ENCODE measurements around the gene DNAH6.
A peak's percentile ranks its signal among the peaks of the same experiment; 100 is the strongest.
"Not testable (repeated sequence)": the region's sequence is repeated elsewhere in the genome, so short reads cannot be mapped to it uniquely, and the experiment has no call there.

Gene DNAH6, protein sequence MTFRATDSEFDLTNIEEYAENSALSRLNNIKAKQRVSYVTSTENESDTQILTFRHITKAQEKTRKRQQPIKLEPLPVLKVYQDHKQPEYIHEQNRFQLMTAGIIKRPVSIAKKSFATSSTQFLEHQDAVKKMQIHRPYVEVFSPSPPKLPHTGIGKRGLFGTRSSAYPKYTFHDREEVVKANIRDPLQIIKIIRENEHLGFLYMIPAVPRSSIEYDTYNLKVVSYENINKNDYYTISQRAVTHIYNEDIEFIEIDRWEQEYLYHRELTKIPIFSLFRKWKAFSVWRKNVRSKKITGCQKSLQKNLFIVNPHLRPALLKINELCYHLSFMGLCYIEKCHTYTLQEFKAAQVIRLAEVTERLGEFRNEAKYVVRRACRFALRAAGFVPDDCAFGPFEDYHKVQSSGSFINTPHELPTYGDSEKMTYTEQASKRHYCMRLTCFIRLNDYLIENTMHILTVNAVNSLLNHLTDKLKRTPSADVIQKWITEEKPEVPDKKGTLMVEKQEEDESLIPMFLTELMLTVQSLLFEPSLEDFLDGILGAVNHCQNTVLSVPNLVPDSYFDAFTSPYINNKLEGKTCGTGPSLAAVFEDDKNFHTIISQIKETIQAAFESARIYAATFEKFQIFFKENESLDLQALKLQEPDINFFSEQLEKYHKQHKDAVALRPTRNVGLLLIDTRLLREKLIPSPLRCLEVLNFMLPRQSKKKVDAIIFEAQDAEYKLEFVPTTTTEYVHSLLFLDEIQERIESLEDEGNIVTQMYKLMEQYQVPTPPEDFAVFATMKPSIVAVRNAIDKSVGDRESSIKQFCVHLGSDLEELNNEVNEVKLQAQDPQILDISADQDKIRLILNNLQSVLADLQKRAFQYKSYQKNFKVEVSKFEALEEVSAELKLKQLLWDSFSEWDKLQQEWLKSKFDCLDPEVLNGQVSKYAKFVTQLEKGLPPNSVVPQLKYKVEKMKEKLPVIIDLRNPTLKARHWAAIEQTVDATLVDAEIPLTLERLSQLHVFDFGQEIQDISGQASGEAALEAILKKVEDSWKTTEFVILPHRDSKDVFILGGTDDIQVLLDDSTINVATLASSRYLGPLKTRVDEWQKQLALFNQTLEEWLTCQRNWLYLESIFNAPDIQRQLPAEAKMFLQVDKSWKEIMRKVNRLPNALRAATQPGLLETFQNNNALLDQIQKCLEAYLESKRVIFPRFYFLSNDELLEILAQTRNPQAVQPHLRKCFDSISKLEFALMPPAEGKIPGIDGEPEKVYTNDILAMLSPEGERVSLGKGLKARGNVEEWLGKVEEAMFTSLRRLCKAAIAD (N-terminal part only)

DNA sequence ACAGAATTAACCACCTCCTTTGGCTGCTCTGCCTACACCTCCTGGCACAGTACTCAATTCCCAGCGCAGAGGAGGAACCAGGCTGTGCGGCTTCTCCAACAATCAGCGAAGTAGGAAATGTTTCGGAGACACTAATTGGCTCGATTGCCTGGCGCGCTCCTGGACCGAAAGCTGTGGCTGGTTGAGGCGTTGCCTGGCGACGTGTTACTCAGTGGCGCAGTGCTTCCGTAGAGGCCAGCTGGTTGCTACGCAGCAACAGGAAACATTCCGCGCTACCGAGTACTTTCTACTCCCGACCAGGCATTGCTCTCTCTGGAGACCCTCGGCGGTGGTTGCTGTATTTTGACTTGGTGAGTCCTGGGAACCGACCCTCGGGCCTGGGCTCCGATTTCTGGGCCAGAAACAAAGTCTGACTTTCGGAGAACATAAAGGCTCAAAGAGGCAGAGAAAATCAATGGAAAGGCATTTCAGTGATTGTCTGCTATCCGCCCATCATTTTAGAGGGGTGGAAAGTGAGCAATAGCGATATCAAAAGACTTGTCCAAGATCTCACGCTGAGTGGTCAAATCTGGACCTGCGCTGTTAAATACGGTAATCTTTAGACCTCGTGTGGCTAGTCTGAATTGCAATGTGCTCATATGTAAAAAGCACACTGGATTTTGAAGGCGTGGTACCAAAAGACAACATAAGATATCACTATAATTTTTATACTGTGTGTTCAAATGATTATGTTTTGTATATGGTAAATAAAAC lies at the start of gene DNAH6:
DNAH6 (plus strand) TSS at position 265 of the 753 bp plus-strand sequence. CDS start 1,329 bp downstream, outside the sequence.
- peak within 1 kb of the TSS; percentile 67 for H3K4me3 ChIP-seq (ENCODE audit: low read length)
- TF ChIP-seq, protein P1, sequence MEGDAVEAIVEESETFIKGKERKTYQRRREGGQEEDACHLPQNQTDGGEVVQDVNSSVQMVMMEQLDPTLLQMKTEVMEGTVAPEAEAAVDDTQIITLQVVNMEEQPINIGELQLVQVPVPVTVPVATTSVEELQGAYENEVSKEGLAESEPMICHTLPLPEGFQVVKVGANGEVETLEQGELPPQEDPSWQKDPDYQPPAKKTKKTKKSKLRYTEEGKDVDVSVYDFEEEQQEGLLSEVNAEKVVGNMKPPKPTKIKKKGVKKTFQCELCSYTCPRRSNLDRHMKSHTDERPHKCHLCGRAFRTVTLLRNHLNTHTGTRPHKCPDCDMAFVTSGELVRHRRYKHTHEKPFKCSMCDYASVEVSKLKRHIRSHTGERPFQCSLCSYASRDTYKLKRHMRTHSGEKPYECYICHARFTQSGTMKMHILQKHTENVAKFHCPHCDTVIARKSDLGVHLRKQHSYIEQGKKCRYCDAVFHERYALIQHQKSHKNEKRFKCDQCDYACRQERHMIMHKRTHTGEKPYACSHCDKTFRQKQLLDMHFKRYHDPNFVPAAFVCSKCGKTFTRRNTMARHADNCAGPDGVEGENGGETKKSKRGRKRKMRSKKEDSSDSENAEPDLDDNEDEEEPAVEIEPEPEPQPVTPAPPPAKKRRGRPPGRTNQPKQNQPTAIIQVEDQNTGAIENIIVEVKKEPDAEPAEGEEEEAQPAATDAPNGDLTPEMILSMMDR (conservative IDR thresholded peaks at IDR 0.05; ENCODE audit: low read length): no peak
- DNase-seq (ENCODE audit: low read depth): peak; percentile 94

DNA sequence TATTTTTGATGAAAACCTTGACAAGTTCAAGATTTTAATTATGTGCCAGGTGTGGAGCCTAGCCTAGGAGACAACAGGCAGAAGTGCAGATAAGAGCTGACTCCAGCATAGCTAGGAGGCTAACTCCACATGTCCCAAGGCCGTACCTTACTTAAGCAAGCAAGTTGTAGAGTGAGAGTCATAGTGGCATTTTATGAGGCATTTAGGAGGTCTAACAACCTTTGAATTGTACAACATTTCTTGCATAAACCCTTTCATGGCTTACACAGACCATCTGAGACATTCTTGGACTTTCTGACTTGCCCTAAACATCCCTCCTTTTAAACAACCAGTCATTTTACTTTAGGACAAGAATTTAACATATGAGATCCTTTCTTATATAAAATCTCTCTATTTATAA lies 48.9 kb upstream of the DNAH6 start:
- H3K4me3 ChIP-seq (ENCODE audit: low read length): no peak overlapping the region
- DNase-seq (ENCODE audit: low read depth): no peak
- TF ChIP-seq, protein P1 (conservative IDR thresholded peaks at IDR 0.05; ENCODE audit: low read length): no peak

DNA sequence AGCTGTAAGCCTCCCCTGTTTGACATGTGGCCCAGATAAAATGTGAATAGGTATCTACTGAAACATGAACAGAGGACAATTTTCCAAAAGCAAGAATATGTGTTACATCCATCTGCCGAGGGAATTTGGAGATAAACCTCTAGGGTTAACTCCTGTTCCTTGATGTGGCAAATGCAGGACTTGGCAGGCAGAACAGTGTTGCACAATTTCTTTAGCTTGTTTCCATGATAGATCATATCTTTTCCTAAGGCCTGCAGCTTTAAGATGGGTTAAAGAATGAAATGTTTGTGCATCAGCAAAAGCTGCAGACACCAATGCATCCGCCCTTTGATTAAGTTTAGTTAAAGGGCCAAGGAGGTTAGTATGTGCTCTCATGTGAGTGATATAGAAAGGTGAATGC lies 43.9 kb upstream of the DNAH6 start:
- peak; percentile 40 for DNase-seq (ENCODE audit: low read depth)
- H3K4me3 ChIP-seq (ENCODE audit: low read length): not testable (repeated sequence)

DNA sequence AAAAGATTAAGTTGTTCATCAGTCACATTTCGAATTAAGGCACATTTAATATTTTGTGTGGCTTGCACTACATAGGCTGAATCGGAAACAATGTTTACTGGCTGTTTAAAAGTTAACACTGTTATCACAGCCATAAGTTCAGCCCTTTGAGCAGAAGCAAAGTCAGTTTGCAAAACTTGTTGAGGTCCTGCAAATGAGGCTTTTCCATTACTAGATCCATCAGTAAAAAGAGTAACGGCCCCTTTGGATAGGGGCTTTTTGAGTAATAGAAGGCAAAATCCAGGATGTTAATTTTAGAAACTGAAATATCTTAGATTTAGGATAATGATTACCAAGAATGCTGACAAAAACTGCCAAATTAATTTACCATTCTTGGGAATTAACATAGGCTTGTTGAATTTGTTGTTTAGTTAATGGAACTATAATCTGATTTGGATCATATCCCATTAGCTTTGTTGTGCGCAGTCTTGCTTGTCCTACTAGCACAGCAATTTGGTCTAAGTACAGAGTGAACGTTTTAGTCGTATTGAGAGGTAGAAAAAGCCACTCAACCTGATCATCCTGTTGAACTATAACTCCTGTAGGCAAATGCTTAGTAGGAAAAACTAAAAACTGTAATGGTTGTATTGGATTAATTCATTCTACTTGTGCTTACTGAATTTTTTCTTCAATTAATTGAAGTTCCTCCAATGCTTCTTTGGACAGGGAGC lies 43.3 kb upstream of the DNAH6 start:
- no peak overlapping the region for H3K4me3 ChIP-seq (ENCODE audit: low read length)
- no peak for DNase-seq (ENCODE audit: low read depth)
- TF ChIP-seq, protein P1 (conservative IDR thresholded peaks at IDR 0.05; ENCODE audit: low read length): no peak

DNA sequence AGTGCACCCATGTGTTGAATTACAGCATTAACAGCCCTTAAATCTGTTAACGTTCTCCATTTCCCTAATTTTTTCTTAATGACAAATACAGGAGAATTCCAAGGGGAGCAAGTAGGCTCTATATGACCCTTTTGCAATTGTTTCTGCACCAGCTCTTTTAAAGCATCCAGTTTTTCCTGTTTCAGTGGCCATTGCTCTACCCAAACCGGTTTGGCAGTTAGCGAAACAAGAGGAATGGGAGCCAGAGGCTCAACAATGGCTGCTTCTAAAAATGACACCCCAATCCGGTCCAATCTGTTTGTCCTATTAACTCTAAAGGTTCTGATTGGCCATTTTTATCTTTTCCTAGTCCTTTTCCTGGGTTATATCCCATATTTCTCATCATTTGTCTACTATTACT lies 42.1 kb upstream of the DNAH6 start:
- no peak for DNase-seq (ENCODE audit: low read depth)
- TF ChIP-seq, protein P1 (conservative IDR thresholded peaks at IDR 0.05; ENCODE audit: low read length): no peak
- no peak overlapping the region for H3K4me3 ChIP-seq (ENCODE audit: low read length)

DNA sequence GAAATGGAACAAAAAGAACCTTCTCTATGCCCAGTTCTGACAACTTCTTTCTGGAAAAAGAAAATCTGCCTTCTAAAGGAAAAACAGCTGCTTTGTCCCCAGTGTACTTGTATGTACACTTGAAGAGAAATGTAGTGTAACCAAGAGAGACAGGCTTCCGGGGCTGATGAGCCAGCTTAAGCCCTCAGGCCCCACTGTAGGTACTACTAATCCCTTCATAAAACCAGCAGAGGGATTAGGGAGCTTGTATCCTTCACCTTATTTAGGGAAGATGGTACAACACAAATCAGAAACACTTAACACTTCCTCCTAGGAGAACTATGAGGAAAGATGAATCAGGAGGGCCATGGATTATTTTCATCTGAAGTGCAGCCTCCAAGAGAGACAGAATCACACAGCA lies 38.4 kb upstream of the DNAH6 start:
- H3K4me3 ChIP-seq (ENCODE audit: low read length): no peak overlapping the region
- no peak for DNase-seq (ENCODE audit: low read depth)
- TF ChIP-seq, protein P1 (conservative IDR thresholded peaks at IDR 0.05; ENCODE audit: low read length): no peak
